Stimulated activated CD4-positive, alpha-beta T cell treated with anti-CD3 and anti-CD28 coated beads, Interleukin-12 subunit alpha, Interleukin-12 subunit beta, amount 100 ng/mL, for 24 hours (primary cell): Measurements from ENCODE around the gene VIM.
"Not testable (repeated sequence)": the region's sequence is repeated elsewhere in the genome, so short reads cannot be mapped to it uniquely, and the experiment has no call there.

Experiments used
- DNase-seq, 2 experiments: peaks; one replicate each; pipeline ENCODE4 v3.0.0-alpha.2; 2020; ENCODE audit warnings: low read depth in 2 of 2

VIM gene

GRCh38 chr10:17232276-17232960 lies 4.4 kb downstream of the VIM start:
- DNase-seq = no peak

GRCh38 chr10:17233286-17233991 lies 5.4 kb downstream of the VIM start:
- no peak for DNase-seq

- DNase-seq = no peak
These were observed 6.4 kb downstream of the VIM start for GRCh38 chr10:17234431-17234945.

GRCh38 chr10:17235136-17235535 lies 7.1 kb downstream of the VIM start:
- no peak for DNase-seq

GRCh38 chr10:17236468-17237148 lies 8.6 kb downstream of the VIM start:
- DNase-seq = no peak

GRCh38 chr10:17237149-17237527 lies 9.1 kb downstream of the VIM start:
- DNase-seq = no peak

GRCh38 chr10:17237915-17238444 lies 9.9 kb downstream of the VIM start:
- no peak for DNase-seq

GRCh38 chr10:17238445-17239291 lies 10.6 kb downstream of the VIM start:
- no peak for DNase-seq

GRCh38 chr10:17239345-17240085 lies 11.5 kb downstream of the VIM start:
- DNase-seq = no peak

GRCh38 chr10:17240096-17240495 lies 12.1 kb downstream of the VIM start:
- no peak for DNase-seq

GRCh38 chr10:17240616-17241015 lies 12.6 kb downstream of the VIM start:
- no peak for DNase-seq

GRCh38 chr10:17241611-17242333 lies 13.7 kb downstream of the VIM start:
- no peak for DNase-seq

GRCh38 chr10:17244700-17245365 lies 16.8 kb downstream of the VIM start:
- DNase-seq = no peak

GRCh38 chr10:17247210-17247609 lies 19.2 kb downstream of the VIM start:
- DNase-seq = no peak

GRCh38 chr10:17248964-17249363 lies 20.9 kb downstream of the VIM start:
- DNase-seq = no peak

- no peak for DNase-seq
These were observed 21.8 kb downstream of the VIM start for GRCh38 chr10:17249820-17250219.

- no peak for DNase-seq
These were observed 22.7 kb downstream of the VIM start for GRCh38 chr10:17250736-17251135.

- not testable (repeated sequence) for DNase-seq
These were observed 26.6 kb downstream of the VIM start for GRCh38 chr10:17254543-17255050.

GRCh38 chr10:17255512-17255911 lies 27.5 kb downstream of the VIM start:
- DNase-seq = no peak
